ENCODE results near the gene C1orf216. TPM values are rescaled to one million over a fixed set of nuclear protein-coding genes. Genes with fewer than 3 reads are reported as not detected.
"Not testable (repeated sequence)": the region's sequence is repeated elsewhere in the genome, so short reads cannot be mapped to it uniquely, and the experiment has no call there.

The C1orf216 gene
- 10.7 and 14.7 TPM in 2 replicates for total RNA-seq (2014; rRNA removed; shearing (Covaris generic))

GRCh38 chr1:35718492-35719336 is at the start of gene C1orf216:
Gene C1orf216 (minus strand): TSS chr1:35718884. CDS start chr1:35716321, 2,563 bp downstream.
- DNase-seq (ENCODE audit: low spot score) = peak; percentile 42

GRCh38 chr1:35764283-35764682 is 45.6 kb upstream of the C1orf216 start:
- no peak for DNase-seq (ENCODE audit: low spot score)

DNA sequence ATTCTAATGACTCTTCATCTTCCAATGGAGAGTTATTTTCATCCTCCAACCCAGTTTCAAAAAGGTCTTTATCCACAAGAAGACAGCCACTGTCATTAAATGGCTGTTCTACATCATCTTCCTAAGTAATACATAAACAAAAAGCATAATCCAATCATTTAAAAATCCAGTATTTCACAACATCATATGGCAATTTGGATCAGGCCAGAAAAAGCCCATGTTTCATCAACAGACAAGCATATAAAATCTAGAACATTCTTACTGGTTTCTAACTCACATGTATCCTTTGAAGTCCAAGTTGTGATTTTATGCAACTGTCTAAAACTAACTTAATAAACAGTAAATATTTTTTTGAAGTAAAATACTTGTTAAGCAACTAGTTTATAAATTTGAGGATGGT is 44.5 kb upstream of the C1orf216 start:
- no peak for DNase-seq (ENCODE audit: low spot score)

DNA sequence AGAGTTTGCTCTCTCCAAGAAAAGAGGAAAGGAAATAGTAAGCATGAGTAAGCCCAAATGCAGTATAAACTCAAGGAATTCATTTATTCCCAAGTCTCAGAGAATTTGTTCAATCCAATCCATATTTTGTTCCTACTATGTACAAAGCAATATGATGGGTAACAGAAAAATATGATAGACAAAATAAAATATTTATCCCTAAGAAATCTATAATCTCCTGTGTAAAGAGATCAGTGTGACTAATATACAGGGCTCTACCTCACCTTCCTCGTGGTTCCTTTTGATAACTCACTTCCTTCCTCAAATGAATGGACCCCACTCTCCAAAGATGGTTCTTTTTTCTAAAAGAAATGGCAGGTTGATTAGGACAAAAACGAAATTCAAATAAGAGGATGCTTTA is 43.5 kb upstream of the C1orf216 start:
- DNase-seq (ENCODE audit: low spot score) = no peak

GRCh38 chr1:35756064-35756463 is 37.4 kb upstream of the C1orf216 start:
- no peak for DNase-seq (ENCODE audit: low spot score)

GRCh38 chr1:35753626-35754260 is 35.1 kb upstream of the C1orf216 start:
- no peak for DNase-seq (ENCODE audit: low spot score)

DNA sequence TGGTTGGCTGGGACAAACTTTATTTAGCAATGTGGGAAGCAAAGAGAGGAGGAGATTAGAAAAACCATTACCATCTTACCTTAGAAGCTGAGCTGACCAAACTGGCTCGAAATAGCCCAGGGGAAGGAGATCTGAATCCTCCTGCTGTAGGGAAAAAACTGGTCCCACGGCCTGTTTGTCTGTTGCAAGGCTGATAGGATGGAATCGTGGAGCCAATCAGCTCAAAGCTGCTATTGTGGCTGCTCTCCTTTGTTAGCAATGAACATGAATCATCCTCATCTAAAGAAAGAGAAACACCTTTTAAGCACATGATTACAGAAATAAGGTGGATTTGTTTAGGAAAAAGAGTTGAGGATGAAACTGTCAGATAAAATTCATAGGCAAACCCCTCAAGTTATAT is 29.6 kb upstream of the C1orf216 start:
- DNase-seq (ENCODE audit: low spot score) = no peak

DNA sequence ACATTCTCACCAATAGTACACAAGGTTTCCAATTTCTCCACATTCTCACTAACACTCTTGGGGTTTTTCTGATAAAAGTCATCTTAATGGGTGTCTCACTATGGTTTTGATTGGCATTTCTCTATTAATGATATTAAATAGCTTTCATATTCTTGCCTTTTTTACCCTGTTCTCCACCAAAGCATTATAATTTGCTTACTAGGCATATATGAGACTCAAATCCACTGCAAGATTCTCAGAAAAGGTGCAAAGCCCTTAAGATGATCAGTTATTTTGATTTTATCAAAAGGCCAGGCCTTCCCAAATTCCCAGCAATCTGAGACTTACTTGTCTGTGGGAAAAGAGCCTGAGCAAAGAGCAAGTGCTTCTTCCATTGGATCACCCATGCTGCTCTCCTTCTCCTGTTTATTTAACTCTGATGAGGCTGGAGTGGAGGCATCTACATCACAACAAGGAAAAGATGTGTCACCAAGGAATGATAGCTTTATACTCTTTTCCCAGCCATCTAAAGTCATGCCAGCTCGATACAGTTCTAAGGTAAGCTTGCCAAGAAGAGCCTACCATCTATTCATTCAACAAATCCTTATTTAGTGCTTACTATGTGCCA is 26.5 kb upstream of the C1orf216 start:
- no peak for DNase-seq (ENCODE audit: low spot score)

- DNase-seq (ENCODE audit: low spot score) = no peak
Observed at GRCh38 chr1:35737120-35737519, 18.4 kb upstream of the C1orf216 start.

DNA sequence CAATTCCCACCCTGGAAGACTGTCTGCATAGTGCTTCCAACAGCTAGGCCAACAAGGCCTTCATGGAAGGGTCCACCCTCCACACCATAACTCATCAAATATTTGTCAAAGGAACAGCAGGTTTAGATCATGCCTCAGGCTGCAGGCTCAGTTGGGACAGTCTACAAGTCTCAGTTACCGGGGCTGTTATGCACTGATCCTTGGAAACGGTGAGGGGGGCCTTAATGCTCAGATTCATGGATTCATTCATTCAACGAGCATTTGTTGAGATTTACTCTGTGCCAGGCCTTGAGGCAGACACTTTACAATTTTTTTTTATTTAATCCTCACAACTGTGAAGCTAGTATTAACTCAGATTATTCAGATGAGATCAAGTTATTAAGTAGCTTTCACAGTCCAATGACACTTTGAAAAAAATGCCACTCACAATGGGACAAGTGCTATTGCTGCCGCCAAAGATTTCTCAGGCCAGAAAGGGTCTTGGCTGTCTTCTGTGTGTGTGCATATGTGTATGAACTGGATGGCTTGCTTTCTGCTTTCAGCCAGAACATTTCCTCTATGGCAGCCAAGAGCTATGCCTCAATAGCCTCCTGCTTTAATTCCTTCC is 8.9 kb upstream of the C1orf216 start:
- DNase-seq (ENCODE audit: low spot score) = no peak

DNA sequence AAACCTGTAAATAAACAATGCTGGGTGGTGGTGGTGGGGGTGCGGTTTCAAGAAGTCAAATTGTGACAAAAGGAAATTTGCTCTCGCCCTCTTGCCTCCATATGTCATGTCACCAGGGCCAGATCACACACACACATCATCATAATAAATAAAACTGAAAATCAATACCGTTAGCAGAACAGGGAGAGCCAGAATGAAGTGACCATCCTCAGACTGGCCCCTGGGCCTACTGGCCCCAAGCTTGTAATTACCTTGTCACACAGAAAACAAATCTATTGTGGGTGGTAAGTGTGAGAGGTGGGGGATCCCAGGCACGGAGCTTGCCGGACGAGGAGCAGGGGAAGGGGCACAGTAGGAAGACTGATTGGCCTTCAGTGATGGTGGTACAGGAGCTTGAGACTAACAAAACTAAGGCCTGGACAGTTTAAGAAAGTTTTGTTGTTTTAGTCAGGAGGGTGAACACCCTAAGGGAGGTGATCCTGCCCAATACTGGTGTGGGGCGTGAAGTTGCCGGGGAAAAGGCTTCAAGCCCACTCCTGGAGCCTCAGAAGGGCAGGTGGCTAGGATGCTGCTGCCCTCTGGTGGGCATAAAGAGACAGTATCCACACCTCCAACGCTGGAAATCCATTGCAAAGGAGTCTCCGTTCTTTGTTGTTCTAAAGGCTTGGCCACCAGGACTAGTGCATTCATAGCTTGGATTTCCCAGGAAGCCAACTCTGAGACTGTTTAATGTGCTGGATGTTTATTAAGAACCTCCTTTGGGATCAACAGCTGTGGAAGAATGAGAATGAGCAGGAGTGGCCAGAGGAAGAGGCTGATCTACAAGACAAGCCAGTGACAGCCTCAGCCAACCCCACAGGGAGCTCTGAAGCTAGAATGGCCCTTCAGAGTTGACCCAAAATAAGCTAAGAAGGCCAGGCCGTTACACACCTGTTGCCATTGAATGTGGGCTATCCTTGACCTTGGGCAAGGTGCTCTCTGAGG is 8.1 kb upstream of the C1orf216 start:
- peak; percentile 30 for DNase-seq (ENCODE audit: low spot score)

DNA sequence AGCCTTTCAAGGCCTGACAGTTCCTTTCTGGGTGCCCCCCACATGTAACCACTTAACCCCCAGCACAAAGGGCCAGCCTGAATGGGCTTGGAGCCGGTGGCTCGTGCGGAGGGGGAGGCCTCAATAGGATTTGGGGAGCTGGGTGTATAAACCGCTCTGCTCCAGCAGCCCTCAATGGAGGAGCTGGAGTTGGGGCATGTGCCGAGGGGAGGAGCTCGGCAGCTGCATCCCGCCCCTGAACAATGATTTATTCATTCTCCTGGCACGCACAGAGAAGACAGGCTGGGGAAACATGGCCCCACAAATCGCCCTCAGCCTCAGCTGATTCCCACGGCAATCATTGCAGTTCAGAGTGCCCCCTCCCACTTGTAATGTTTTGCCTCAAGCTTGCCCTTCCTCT is 6.9 kb upstream of the C1orf216 start:
- no peak for DNase-seq (ENCODE audit: low spot score)

GRCh38 chr1:35717911-35718476 is 690 bp downstream of the C1orf216 start:
- peak; percentile 71 for DNase-seq (ENCODE audit: low spot score)

DNA sequence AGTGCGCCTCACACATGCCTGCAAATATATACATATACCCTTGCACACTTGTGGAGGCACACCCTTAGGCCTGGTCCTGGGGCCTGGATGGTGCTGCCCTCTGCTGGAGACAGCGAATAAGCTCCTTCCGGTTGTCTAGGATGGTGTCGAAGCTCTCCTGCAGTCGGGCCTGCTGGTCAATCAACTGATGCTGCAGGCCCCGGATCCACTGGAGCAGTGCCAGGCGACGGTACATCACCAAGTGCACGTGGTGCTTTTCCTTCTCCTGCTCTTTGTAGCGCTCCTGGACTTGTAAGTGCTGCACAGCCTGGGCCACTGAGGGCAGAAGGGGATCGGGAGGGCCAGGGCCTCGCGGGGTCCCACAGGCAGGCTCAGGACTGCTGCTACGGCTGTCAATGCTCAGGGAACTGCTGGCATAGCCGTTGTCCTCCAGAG is 3.1 kb downstream of the C1orf216 start:
- DNase-seq (ENCODE audit: low spot score) = peak; percentile 29

DNA sequence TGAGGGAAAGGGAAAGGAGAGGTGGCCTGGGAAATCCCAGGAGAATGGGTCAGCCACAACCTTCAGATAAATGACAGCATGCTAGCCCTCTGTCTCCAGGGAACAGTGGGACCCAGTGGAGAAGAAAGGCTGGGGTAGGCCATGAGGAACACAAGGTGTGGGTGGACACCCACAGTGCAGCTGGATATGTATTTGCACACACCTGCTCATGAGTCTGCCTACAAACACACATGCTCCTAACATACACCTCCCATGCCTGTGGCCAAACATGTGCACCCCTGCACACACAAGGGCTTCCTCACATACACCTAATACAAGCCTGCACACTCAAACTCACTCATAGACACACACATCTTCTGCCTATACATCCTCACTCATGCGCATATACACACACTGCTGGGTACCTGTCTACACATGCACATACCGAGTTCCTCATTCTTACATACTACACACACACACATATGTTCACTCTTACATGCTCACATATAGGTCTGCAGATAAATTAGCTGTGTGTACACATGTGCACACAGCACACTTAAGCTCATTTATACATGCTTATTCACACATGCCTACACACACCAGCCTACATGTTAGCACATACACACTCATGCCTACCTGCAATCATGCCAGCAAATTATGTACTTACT is 3.6 kb downstream of the C1orf216 start:
- no peak for DNase-seq (ENCODE audit: low spot score)

DNA sequence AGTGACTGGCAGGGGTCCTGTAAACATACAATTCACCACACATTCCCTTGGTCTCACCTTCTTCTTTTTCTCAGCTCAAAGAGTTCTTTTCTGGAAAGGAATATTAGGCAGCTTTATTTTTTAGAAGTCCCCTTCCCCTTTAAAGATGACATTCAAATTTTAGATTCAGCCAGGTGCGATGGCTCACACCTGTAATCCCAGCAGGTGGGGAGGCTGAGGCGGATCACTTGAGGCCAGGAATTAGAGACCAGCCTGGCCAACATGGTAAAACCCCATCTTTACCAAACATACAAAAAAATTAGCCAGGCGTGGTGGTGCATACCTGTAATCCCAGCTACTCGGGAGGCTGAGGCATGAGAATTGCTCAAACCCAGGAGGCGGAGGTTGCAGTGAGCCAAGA is 7.6 kb downstream of the C1orf216 start:
- DNase-seq (ENCODE audit: low spot score) = not testable (repeated sequence)

DNA sequence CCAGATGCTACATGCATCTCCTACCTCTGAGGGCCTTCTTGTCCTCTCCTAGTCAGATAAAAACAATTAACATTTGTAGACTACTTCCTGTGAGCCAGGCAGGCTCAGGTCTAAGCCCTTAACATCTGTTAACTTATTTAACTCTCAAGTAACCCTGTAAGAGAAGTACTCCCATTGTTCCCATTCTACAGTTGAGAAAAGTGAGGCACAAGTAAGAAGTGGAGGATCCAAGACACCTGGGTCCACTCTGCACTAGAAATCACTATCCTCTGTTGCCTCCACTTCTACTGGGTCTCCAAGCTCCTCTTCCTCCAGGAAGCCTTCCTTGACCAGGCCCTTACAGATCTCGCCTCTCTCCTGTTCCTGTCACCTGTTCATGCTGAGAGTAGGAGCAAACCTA is 9.7 kb downstream of the C1orf216 start:
- no peak for DNase-seq (ENCODE audit: low spot score)

GRCh38 chr1:35708441-35708921 is 10.2 kb downstream of the C1orf216 start:
- no peak for DNase-seq (ENCODE audit: low spot score)

- no peak for DNase-seq (ENCODE audit: low spot score)
Observed at GRCh38 chr1:35707601-35708440, 10.9 kb downstream of the C1orf216 start.

Measured in H4 (cell line).